SHP77 (cell line): Measurements from ENCODE around the gene NCAM1.

Experiments used
- DNase-seq, 2 experiments: peaks; one replicate each; lab custom pipeline; 2025; lab: John Stamatoyannopoulos, UW

Gene NCAM1

GRCh38 chr11:113201054-113201818 is 240.0 kb downstream of the NCAM1 start:
- DNase-seq = no peak

GRCh38 chr11:113202431-113202830 is 241.2 kb downstream of the NCAM1 start:
- DNase-seq = no peak

GRCh38 chr11:113203141-113203753 is 242.0 kb downstream of the NCAM1 start:
- DNase-seq = no peak

DNA sequence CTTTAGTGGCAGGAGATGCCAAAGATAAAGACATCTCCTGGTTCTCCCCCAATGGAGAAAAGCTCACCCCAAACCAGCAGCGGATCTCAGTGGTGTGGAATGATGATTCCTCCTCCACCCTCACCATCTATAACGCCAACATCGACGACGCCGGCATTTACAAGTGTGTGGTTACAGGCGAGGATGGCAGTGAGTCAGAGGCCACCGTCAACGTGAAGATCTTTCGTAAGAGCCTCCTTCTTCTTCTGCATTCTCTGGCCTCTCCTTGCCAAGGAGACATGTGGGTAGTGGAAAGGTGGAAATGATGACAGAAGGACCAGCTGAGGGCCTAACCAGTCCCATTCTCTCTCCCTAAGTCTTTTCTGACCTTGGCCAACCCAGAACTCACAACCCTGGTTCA is 243.1 kb downstream of the NCAM1 start:
- no peak for DNase-seq

DNA sequence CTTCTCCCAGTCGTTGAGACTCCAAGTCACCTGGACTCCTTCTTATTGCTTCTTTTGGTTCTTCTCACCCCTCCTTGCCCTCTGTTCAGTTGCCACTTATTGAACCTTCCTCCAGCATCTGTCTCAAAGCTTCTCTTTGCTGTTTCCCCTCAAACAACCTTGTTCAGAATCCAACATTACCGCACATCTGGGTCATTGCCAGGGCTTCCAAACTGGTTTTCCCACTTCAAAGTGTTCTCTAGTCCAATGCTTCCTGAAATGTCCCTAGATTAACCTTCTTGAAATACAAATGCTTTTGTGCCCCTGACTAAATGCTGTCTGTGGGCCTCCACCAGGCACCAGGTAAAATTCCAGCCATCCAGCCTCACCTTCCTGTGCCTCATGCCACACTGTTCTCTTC is 252.3 kb downstream of the NCAM1 start:
- no peak for DNase-seq

DNA sequence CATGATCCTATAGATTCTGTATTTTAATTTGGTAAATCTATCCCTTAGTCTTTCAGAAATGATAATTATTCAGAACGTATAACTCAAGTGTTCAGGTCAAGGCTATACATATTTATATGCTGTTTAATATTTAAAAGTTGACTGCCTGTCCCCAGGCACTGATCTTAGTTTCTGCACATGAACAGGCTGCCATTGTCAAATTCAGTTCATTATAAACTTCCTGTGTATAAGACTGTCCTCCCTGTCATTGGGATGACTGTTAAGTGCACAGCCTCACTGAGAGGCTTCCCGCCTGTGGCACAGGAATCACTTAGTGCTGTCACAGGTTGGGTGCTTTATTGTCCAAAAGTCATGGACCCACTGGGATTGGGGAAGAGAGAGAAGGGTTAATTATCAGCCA is 261.0 kb downstream of the NCAM1 start:
- no peak for DNase-seq

GRCh38 chr11:113234888-113235287 is 273.7 kb downstream of the NCAM1 start:
- no peak for DNase-seq

GRCh38 chr11:113237261-113237660 is 276.0 kb downstream of the NCAM1 start:
- no peak for DNase-seq

DNA sequence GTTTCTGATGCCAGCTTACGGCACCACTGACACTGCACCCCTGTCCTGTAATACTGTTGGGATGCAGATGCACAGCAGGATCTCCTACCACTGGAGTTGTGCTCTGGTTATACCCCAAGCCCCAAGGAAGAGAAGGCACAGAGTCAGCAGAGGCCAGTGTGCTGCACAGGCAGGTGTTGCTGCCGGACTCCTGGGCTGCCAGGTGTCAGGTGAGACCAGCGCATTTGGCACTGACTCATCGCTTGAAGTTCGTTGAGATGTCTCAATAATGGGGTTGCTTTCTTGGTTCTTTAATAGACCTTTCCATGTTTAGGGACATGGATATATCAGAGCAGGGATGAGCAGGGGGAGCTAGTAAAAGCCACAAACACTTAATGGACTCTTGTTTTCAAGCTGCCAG is 277.5 kb downstream of the NCAM1 start:
- DNase-seq = no peak

GRCh38 chr11:113240389-113240788 is 279.2 kb downstream of the NCAM1 start:
- DNase-seq = peak; percentile 89 to 94

GRCh38 chr11:113240790-113241635 is 279.8 kb downstream of the NCAM1 start:
- peak in 1 of 2 experiments; percentile 21 for DNase-seq

DNA sequence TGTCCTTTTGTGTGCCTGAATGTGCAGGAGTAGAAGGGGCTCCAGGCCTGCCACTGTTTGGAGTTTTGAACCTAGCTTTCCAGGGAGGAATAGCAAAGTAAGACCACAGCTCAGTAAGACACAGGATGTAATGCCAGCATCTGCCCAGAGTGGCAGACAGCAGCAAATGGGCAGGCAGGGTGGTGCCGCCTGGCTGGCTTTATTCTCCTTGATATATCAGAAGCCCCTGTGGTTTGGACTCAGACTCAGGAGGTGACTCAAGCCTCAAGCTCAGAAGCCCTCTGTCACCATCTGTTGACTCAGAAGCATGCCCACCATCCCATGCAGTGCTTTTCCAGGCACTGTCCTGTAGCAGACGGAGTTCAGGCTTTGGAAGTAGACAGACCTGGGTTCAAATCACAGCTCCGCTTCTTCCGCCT is 280.4 kb downstream of the NCAM1 start:
- DNase-seq = peak in 1 of 2 experiments; percentile 57

GRCh38 chr11:113242060-113242459 is 280.8 kb downstream of the NCAM1 start:
- DNase-seq = no peak

DNA sequence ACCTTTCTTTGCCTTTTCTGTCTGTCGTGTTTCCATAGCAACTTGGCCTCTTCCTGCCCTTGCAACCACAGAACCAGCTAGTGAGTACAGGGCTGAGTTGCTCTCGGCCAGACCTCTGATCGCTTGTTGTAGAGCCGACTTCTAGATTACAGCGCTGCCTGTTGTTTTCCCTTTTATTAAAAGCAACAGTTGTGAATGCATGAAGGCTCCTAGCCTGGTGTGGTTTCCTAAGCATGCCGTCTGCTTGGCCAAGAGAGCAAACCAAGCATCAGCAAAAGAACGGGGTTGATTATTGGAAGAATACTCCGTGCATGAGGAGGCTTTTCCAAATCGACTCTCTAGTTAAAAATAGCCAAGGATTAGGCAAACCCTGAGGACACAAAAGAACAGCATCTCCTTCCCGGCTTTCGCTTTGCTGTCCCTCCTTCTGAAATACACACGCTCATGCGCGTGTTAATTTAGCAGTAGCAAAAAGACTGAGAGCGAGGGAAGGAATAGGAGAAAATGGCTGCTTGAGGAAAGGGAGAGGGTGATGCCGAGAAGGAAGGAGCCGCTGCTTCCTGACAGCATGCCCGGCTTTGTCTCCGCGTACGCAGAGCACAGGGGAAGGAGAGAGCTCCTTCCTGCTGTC is 281.7 kb downstream of the NCAM1 start:
- DNase-seq = no peak

DNA sequence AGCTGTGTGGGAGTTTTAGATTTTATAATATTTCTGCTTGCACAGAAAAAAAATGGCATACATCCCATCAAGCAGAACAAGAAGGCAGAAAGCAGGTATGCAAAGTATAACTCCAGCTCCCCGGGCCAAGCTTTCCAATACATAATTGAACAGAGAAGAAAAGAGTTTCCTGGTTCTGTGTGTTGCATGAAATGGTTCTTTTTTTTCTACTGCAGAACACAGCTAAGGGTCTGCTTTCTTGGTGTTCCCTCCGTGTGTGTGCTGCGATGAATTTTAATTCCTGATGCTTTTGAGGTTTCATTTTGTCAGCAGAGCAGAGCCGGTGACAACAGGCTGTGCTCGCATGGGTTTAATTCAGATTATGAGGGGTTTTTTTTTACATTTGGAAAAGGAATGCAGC is 282.5 kb downstream of the NCAM1 start:
- no peak for DNase-seq

DNA sequence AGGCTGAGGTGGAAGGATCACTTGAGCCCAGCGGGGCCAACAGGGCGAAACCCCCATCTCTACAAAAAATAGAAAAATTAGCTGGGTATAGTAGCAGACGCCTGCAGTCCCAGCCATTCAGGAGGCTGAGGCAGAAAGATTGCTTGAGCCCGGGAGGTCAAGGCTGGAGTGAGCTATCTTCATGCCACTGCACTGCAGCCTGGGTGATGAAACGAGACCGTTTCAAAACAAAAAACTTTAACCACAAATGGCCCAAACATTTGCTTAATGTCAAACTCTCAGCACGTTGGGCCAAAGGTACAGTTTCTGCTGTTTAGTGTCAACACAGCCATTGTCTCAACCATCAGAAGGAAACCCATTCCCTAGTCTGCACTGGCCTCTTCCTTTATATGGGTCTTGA is 284.0 kb downstream of the NCAM1 start:
- no peak for DNase-seq

DNA sequence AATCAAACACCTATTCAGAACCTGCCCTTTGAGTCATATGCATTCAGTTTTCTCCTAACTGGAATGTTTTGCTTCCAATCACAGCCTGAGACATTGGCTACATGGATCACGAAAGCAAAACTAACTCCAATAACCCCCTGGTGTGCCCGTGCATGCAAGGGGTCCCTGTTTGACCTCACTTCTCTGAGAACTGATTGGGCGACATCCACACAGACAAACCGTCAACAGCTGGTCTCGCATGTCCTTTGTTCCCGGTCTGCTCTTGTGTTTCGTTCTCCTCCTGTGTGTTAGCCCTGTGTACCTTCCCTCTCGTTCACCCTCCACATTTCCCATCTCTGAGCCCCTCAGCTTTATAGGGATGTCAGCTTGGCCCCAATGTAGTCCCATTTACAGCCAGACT is 286.0 kb downstream of the NCAM1 start:
- no peak for DNase-seq

- no peak for DNase-seq
Observed at GRCh38 chr11:113247966-113248365, 286.7 kb downstream of the NCAM1 start.

DNA sequence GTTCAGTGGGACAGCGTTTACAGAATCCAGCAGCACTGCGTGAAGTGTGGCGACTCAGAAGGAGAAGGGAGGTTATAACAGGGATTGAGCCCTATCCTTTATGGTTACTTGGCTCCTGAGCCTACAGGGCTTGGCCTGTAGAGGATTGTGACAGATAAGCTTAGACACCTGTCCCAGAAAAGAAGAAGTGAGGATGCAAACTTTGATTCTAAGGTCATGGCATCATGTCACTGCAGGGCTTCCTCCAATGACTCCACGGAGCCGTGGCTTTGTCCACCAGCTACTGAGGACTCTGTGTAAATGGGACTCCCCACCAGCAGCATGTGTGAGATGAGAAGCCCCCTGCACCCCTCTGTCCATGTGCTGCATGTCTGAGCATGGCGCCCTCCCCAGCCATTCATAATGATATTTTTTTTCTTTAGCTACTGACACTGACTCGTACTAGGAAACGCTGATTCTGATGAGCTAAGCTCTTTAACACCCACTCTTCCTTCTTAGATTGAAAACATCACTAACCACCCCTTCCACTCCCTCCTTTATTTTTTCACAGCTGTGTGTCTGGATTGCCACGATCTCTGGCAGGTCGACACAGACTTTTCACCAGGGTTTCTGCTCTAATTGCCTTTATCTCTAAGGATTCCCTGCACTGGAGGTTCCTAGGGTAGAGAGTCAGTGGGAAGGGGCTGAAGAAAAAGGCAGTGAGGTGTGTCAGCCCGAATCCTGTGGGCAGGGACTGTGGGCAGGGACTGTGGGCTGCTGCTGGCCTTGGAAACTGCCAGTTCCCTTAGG is 287.7 kb downstream of the NCAM1 start:
- DNase-seq = no peak

DNA sequence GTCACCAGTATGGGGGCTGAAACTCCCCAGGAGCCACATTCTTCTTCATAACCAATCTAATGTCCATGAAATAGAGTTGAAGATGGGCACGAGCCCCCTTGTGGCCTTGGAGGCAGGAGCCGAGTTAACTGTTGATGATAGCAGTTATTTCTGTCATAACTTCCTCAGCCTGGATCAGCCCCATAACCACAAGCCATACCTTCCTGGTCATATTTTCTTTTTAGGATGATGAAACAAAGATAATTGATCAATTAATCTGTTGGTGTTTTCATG is 288.2 kb downstream of the NCAM1 start:
- DNase-seq = no peak

- no peak for DNase-seq
Observed at GRCh38 chr11:113249786-113250185, 288.6 kb downstream of the NCAM1 start.

DNA sequence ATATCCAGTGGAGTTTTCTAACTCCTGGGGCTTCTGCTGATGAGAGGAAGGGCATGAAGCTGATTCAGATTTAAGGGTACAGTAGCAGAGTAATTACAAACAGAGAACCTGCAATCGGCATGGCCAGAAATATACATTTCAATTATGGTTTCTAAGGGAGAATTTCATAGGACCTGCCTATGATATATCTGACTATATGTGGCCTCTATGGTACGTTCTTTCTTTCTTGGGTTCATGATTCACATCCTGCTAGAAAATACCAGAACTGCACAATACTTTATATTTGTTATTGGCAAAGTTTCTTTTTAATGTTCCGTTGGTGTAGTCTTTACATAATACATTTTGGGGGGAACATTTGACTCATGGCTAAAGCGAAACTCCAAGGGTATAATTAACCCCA is 290.1 kb downstream of the NCAM1 start:
- DNase-seq = no peak
